Neutrophil (primary cell): ENCODE measurements around the gene RIMKLB.

Experiments used
- H3K27ac ChIP-seq: fragments of 200-600 bp; sonication (generic); 2 replicates; pipeline ENCODE4 v1.5.1; 2016; ENCODE audit warnings: mild to moderate bottlenecking, moderate library complexity
- H3K27me3 ChIP-seq: fragments of 200-600 bp; sonication (generic); 2 replicates; pipeline ENCODE4 v1.6.0; 2016; ENCODE audit warnings: mild to moderate bottlenecking
- H3K36me3 ChIP-seq: fragments of 200-600 bp; sonication (generic); 2 replicates; pipeline ENCODE4 v1.5.1; 2017
- H3K4me1 ChIP-seq, 2 experiments: fragments of 200-600 bp in 1 of 2; sonication (generic) in 1 of 2; 1 replicate in 1 of 2; 2 replicates in 1 of 2; pipeline versions ENCODE4 v1.5.1 to v1.6.1; 2013 to 2016; ENCODE audit warnings: low read depth in 1 of 2, low read length in 1 of 2, mild to moderate bottlenecking in 1 of 2, moderate library complexity in 1 of 2; ENCODE audit not compliant: control insufficient read depth in 1 of 2, insufficient read depth in 1 of 2
- H3K4me3 ChIP-seq, 2 experiments: fragments of 200-600 bp in 1 of 2; sonication (generic) in 1 of 2; 1 replicate in 1 of 2; 2 replicates in 1 of 2; pipeline ENCODE4 v1.5.1; 2013 to 2016; ENCODE audit warnings: low read depth in 1 of 2, low read length in 1 of 2, mild to moderate bottlenecking in 1 of 2, moderate library complexity in 1 of 2
- H3K9me3 ChIP-seq: fragments of 200-600 bp; sonication (generic); 2 replicates; pipeline ENCODE4 v1.5.1; 2016
- CTCF ChIP-seq: fragments of 200-600 bp; sonication (generic); IDR thresholded peaks from 2 replicates; pipeline ENCODE4 v1.5.1; 2016; ENCODE audit warnings: antibody characterized with exemption

The RIMKLB gene

GRCh38 chr12:8680533-8680932 is 17.3 kb upstream of the RIMKLB start:
- no peak overlapping the region for H3K27ac ChIP-seq

GRCh38 chr12:8681129-8681884 is 16.5 kb upstream of the RIMKLB start:
- no peak for TF ChIP-seq CTCF
- H3K4me3 ChIP-seq = no peak overlapping the region
- no peak overlapping the region for H3K27ac ChIP-seq
- no peaks in the 10 kb centered on the region for H3K36me3 ChIP-seq
- no peaks in the 10 kb centered on the region for H3K9me3 ChIP-seq
- H3K4me1 ChIP-seq = peaks cover 0 to 3% of the 10 kb centered on the region in 2 experiments
- no peaks in the 10 kb centered on the region for H3K27me3 ChIP-seq

More at GRCh38 chr12:8680533-8680932, 17.3 kb upstream of the RIMKLB start:
- H3K9me3 ChIP-seq = no peaks in the 10 kb centered on the region
- no peaks in the 10 kb centered on the region for H3K36me3 ChIP-seq
- H3K27me3 ChIP-seq = no peaks in the 10 kb centered on the region
- TF ChIP-seq CTCF = no peak
- H3K4me1 ChIP-seq = peaks cover 0 to 3% of the 10 kb centered on the region in 2 experiments
- H3K4me3 ChIP-seq = no peak overlapping the region

- Histone ChIP-seq H3K36me3 (no peaks in the 10 kb centered on the region), H3K9me3 (no peaks in the 10 kb centered on the region), H3K27ac (no peak overlapping the region), H3K4me3 (no peak overlapping the region), H3K27me3 (no peaks in the 10 kb centered on the region), H3K4me1 (peaks cover 14 to 22% of the 10 kb centered on the region in 2 experiments)
- TF ChIP-seq CTCF = no peak
These were observed 12.7 kb upstream of the RIMKLB start for GRCh38 chr12:8685051-8685450.

GRCh38 chr12:8687846-8688601 is 9.8 kb upstream of the RIMKLB start:
- Histone ChIP-seq H3K27ac (no peak overlapping the region), H3K9me3 (no peaks in the 10 kb centered on the region), H3K4me3 (no peak overlapping the region), H3K4me1 (peaks cover 14 to 19% of the 10 kb centered on the region in 2 experiments), H3K27me3 (no peaks in the 10 kb centered on the region), H3K36me3 (no peaks in the 10 kb centered on the region)
- no peak for TF ChIP-seq CTCF

- no peaks in the 10 kb centered on the region for H3K27me3 ChIP-seq
- no peak for TF ChIP-seq CTCF
- no peaks in the 10 kb centered on the region for H3K9me3 ChIP-seq
- peaks cover 14 to 19% of the 10 kb centered on the region in 2 experiments for H3K4me1 ChIP-seq
- H3K4me3 ChIP-seq = no peak overlapping the region
- no peaks in the 10 kb centered on the region for H3K36me3 ChIP-seq
- H3K27ac ChIP-seq = no peak overlapping the region
These were observed 8.1 kb upstream of the RIMKLB start for GRCh38 chr12:8689681-8690080.
